AG04449 (cell line): ENCODE data around the gene OR4D9.

Source experiments
- CTCF ChIA-PET: fragments of 350-600 bp; formaldehyde crosslinking; extraction: SDS; loops from one replicate; lab custom pipeline; 2021; ENCODE audit warnings: antibody characterized with exemption; lab: Yijun Ruan, JAX
- POLR2A ChIA-PET: fragments of 400-600, 350-600 bp; formaldehyde crosslinking; extraction: SDS; loops from one replicate; lab custom pipeline; 2020; ENCODE audit warnings: antibody characterized with exemption, inconsistent platforms; lab: Yijun Ruan, JAX
- DNase-seq: peaks from one replicate; pipeline ENCODE4 v3.0.0-alpha.2; 2010; ENCODE audit warnings: low read depth, low spot score
- H3K4me3 ChIP-seq: 2 replicates; pipeline ENCODE4 v1.5.1; 2011; ENCODE audit warnings: low read depth, mild to moderate bottlenecking, control low read depth, low read length
- TF ChIP-seq, protein P1 (sequence below): IDR thresholded peaks from one replicate; pipeline ENCODE4 v1.5.1; 2011; ENCODE audit warnings: mild to moderate bottlenecking, moderate library complexity, low read length, control low read depth, inconsistent platforms; ENCODE audit not compliant: insufficient read depth; ENCODE audit errors: missing control alignments

The OR4D9 gene

DNA sequence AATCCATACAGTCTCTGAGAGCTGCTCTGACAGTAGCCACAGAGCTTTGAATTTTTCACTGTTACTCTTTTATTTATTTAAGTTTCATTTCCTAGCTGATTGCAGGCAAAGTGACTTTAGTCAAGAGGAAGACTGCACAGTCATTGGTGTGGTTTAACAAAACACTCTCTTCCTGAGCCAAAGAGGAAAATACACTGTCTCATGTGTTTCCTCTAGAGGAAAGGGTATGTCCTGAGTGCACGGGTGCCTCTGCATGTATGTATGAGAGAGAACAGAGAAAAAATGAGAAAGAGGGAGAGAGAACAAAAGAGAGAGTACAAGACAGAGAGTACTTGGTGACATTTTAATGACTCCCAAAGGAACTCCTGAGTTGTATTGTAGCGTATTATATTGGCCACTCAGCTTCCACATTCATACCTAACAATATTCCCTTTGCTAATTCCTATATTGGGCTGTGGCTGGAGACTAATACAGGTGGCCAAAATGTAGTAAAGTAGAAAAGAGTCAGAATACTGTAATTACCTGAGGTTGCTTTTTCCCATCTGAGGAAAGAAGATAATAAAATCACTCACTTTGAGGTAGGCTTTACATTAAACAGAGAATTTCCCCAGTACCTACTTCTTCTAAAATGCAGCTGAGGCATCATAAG, at the start of gene OR4D9:
TSS of gene OR4D9 (plus strand) at position 599 of the 649 bp plus-strand sequence. CDS start 3,374 bp downstream, outside the sequence.
- TF ChIP-seq, protein P1, sequence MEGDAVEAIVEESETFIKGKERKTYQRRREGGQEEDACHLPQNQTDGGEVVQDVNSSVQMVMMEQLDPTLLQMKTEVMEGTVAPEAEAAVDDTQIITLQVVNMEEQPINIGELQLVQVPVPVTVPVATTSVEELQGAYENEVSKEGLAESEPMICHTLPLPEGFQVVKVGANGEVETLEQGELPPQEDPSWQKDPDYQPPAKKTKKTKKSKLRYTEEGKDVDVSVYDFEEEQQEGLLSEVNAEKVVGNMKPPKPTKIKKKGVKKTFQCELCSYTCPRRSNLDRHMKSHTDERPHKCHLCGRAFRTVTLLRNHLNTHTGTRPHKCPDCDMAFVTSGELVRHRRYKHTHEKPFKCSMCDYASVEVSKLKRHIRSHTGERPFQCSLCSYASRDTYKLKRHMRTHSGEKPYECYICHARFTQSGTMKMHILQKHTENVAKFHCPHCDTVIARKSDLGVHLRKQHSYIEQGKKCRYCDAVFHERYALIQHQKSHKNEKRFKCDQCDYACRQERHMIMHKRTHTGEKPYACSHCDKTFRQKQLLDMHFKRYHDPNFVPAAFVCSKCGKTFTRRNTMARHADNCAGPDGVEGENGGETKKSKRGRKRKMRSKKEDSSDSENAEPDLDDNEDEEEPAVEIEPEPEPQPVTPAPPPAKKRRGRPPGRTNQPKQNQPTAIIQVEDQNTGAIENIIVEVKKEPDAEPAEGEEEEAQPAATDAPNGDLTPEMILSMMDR, result no peak
- no peak within 1 kb of the TSS for H3K4me3 ChIP-seq
- CTCF ChIA-PET, result no interaction called here
- POLR2A ChIA-PET, result no interaction called here
- DNase-seq, result no peak

DNA sequence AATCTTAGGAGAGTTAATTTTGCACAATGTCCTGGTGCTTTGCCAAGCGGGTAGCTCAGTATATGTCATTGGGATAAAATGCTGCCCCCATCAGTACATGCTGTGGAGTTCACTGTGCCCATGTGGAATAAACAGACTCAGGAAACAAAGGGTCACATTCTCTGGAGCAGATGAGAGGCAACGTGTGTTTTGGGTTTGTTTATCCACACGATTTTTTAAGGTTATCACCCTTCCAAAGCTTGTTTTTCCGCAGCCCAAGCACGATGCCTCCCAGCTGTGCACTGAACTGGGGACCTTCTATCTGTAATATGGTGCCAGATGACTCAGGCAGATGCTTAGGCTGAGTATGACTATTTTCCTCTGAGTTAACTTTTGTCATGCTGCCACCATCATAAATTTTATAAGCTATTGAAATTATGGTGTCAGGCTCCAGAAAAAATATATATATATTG, 48.1 kb upstream of the OR4D9 start:
- no peak for DNase-seq
- ChIA-PET POLR2A (no interaction called here), CTCF (no interaction called here)

DNA sequence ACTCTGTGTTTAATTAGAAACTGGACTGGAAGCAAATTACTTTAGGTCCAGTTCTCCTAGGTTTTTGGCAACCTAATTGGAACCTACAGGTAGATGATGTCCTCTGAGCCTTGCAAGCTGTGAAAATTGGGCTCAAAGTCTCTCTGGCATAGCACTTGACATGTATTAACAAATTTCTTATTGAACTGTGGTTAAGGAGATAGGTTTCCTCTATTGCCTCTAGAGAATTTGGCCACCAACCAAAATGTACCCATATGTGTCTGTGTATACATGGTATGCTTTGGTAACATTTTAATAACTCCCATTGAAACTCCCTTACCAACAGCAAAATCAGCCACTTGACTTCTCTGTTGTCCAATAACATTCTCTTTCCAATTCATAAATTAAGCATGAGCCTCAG, 38.3 kb upstream of the OR4D9 start, which contains the start of gene OR4D10:
TSS of gene OR4D10 (plus strand) at position 301 of the 400 bp plus-strand sequence. CDS start 4,115 bp downstream, outside the sequence.
- H3K4me3 ChIP-seq, result no peak within 1 kb of the TSS
- DNase-seq, result no peak
- TF ChIP-seq, protein P1, result no peak
- CTCF ChIA-PET, result no interaction called here
- POLR2A ChIA-PET, result no interaction called here

More for the DNA sequence above, 48.1 kb upstream of the OR4D9 start:
- TF ChIP-seq, protein P1, result no peak
- no peak overlapping the region for H3K4me3 ChIP-seq

DNA sequence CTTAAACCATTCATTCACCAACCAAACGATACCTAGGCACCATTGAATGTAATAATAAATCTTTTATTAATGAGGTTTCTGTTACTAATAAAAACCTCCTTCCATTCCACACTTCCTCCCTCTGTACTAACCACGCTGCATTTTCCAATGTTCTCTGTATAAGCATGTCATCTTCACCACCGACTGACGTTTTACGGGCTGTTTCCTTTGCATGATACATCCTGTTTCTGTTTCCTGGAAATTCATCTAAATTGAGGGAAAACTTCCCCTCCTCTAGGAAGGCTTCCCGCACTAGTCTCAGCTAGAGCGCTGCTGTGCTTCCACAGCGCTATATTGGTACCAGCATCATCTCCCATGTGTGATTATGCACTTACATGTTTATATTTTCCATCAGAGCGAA, 36.2 kb upstream of the OR4D9 start:
- TF ChIP-seq, protein P1, result no peak
- POLR2A ChIA-PET, result no interaction called here

DNA sequence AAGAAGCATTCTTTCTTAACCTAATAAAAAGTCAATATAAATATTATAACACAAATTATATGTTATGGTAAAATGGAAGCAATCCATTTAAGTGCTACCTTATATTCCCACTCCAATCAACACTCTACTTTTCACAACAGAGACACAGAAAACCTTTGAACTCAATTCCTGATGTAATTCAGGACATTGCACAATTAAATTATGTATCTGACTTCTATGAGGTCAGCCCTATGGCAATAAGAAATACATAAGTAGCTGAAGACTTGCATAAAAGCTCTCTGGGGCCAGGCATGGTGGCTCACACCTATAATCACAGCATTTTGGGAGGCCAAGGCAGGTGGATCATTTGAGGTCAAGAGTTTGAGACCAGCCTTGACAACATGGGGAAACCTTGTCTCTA, 31.4 kb upstream of the OR4D9 start:
- H3K4me3 ChIP-seq, result no peak overlapping the region
- DNase-seq, result no peak
- ChIA-PET CTCF (no interaction called here), POLR2A (no interaction called here)
- TF ChIP-seq, protein P1, result no peak

More for the DNA sequence above, 36.2 kb upstream of the OR4D9 start:
- no peak overlapping the region for H3K4me3 ChIP-seq
- no peak for DNase-seq
- CTCF ChIA-PET, result no interaction called here

DNA sequence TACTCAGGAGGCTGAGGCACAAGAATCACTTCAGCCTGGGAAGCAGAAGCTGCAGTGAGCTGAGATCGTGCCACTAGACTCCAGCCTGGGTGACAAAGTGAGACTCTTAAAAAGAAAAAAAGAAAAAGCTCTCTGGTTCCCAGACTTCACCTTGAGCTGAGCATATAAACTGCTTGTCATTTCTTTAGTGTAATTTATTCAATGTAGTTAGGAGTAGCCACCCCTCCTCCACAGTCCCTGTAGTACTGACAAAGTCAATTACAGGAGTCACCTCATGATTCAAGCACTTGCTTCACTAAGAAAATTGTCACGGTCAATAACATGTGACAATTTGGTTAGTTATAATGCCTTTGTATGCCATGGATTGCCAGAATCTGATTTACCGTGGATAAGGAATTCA, 31.0 kb upstream of the OR4D9 start:
- ChIA-PET CTCF (no interaction called here), POLR2A (no interaction called here)
- DNase-seq, result no peak
- TF ChIP-seq, protein P1, result no peak
- H3K4me3 ChIP-seq, result no peak overlapping the region
